ENCODE measurements around the gene HEPN1.

DNA sequence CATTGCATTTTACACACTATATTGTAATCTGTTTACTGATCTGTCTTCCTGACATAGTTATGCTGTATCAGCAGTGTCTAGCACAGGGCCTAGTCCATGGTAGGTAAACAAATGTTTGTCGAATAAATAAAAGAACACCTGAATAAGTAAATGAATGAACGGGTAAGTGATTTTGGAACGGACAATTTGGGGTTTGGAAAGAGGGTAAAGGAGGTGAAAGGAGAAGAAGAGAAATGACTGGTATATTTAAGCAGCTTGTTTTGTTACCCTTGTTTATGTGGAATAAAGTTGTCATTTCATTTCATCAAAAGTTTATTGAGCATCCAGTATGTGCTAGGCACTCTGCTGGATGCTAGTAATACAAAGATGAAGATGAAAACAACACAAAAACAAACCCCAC, at the start of gene HEPN1:
- TF ChIP-seq CTCF (IDR thresholded peaks at IDR 0.05) (no peak), POLR2AphosphoS5 (IDR thresholded peaks at IDR 0.05) (no peak), POLR2A (IDR thresholded peaks at IDR 0.05) (no peak)

All from prostate gland (tissue), 2 donors.